WTC11 (cell line): ENCODE measurements around the gene SERP1.

Source experiments
- ATF3 ChIP-seq: sonication (generic); formaldehyde crosslinking; conservative IDR thresholded peaks from 2 replicates; pipeline ENCODE4 v1.8.1; 2022; ENCODE audit warnings: mild to moderate bottlenecking, missing genetic modification reagents
- CTCF ChIP-seq: fragments of 200-600 bp; IDR thresholded peaks from 2 replicates; pipeline ENCODE4 v1.8.0; 2022; ENCODE audit warnings: antibody characterized with exemption
- USF1 ChIP-seq: sonication (generic); formaldehyde crosslinking; IDR thresholded peaks from 2 replicates; pipeline ENCODE4 v1.8.0; 2022; ENCODE audit warnings: mild to moderate bottlenecking, missing genetic modification reagents
- USF2 ChIP-seq: sonication (generic); formaldehyde crosslinking; IDR thresholded peaks from 2 replicates; pipeline ENCODE4 v1.8.1; 2023; ENCODE audit warnings: mild to moderate bottlenecking, missing genetic modification reagents, moderate library complexity
- ZBTB43 ChIP-seq: sonication (generic); formaldehyde crosslinking; IDR thresholded peaks from 2 replicates; pipeline ENCODE4 v1.8.1; 2023; ENCODE audit warnings: mild to moderate bottlenecking, missing genetic modification reagents
- ZNF121 ChIP-seq: sonication (generic); formaldehyde crosslinking; IDR thresholded peaks from 2 replicates; pipeline ENCODE4 v1.8.0; 2023; ENCODE audit warnings: missing genetic modification reagents
- TF ChIP-seq, protein P1 (sequence below): sonication (generic); formaldehyde crosslinking; IDR thresholded peaks from 2 replicates; pipeline ENCODE4 v1.8.1; 2023; ENCODE audit warnings: mild to moderate bottlenecking, moderate library complexity, missing genetic modification reagents
- TF ChIP-seq, protein P2 (sequence below): sonication (generic); formaldehyde crosslinking; IDR thresholded peaks from 2 replicates; pipeline ENCODE4 v1.8.0; 2022; ENCODE audit warnings: mild to moderate bottlenecking, missing genetic modification reagents

DNA sequence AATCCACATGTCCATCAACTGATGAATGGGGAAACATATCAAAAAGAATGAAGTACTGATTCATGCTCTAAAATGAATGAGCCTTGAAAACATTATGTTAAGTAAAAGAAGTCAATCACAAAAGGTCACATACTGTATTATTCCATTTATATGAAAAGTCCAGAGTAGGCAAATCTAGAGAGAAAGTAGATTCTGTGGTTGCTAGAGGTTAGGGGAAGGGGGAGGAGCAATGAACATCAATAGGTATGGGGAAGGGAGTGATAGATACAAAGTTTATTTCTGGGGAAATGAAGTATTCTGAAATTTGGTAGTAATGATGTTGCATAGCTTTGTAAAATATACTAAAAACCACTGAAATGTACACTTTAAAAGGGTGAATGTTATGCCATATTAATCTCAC, 14.5 kb downstream of the SERP1 start:
- no peak for TF ChIP-seq CTCF
- no peak for TF ChIP-seq USF2
- TF ChIP-seq, protein P1, sequence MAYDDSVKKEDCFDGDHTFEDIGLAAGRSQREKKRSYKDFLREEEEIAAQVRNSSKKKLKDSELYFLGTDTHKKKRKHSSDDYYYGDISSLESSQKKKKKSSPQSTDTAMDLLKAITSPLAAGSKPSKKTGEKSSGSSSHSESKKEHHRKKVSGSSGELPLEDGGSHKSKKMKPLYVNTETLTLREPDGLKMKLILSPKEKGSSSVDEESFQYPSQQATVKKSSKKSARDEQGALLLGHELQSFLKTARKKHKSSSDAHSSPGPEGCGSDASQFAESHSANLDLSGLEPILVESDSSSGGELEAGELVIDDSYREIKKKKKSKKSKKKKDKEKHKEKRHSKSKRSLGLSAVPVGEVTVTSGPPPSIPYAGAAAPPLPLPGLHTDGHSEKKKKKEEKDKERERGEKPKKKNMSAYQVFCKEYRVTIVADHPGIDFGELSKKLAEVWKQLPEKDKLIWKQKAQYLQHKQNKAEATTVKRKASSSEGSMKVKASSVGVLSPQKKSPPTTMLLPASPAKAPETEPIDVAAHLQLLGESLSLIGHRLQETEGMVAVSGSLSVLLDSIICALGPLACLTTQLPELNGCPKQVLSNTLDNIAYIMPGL (CRISPR knock-in tag): no peak
- no peak for TF ChIP-seq ZBTB43 (CRISPR knock-in tag)
- no peak for TF ChIP-seq USF1
- no peak for TF ChIP-seq ZNF121
- TF ChIP-seq, protein P2, sequence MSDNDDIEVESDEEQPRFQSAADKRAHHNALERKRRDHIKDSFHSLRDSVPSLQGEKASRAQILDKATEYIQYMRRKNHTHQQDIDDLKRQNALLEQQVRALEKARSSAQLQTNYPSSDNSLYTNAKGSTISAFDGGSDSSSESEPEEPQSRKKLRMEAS: no peak
- no peak for TF ChIP-seq ATF3
